IPS-NIHi11 (cell line): ENCODE data around the gene ISLR2.
"Not testable (repeated sequence)": the region's sequence is repeated elsewhere in the genome, so short reads cannot be mapped to it uniquely, and the experiment has no call there.

Experiments used
- DNase-seq: peaks from one replicate; pipeline ENCODE4 v3.0.0; 2012; ENCODE audit warnings: mixed read lengths, low spot score

ISLR2 gene, protein sequence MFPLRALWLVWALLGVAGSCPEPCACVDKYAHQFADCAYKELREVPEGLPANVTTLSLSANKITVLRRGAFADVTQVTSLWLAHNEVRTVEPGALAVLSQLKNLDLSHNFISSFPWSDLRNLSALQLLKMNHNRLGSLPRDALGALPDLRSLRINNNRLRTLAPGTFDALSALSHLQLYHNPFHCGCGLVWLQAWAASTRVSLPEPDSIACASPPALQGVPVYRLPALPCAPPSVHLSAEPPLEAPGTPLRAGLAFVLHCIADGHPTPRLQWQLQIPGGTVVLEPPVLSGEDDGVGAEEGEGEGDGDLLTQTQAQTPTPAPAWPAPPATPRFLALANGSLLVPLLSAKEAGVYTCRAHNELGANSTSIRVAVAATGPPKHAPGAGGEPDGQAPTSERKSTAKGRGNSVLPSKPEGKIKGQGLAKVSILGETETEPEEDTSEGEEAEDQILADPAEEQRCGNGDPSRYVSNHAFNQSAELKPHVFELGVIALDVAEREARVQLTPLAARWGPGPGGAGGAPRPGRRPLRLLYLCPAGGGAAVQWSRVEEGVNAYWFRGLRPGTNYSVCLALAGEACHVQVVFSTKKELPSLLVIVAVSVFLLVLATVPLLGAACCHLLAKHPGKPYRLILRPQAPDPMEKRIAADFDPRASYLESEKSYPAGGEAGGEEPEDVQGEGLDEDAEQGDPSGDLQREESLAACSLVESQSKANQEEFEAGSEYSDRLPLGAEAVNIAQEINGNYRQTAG

DNA sequence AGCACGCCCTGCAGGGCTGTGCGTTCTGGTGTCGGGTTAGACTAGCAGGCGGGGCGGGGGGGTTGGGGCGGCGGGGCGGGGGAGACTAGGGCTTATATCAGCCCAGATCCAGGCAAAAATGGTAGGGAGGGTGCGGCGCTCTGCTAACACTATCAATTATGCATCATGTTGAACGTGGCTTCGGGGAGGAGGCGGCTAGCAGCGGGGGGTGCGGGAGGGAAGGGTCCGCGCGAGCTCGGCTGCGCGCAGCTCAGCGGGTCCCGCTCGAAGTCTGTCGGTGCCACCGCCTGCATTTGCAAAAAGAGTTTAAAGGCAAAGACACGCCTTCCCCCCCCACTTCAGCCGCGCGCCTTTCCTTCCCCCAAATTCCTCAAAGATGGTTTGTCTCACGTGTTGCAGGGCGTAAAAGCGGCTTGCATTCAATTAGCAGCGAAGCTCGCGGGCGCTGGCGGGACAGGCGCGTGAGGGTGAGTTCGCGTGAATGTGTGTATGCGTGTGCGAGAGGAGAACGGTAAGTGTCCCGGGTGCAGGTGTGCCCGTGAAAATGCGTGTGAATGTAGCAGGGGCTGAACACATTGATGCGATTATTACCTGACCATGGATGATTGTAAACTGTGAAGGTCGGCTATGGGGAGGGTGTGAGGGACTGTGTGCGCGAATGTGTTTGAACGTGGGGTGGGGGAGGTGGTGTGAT, at the start of gene ISLR2:
Gene ISLR2, plus strand, starts transcription at position 432 of the 694 bp plus-strand sequence. CDS start 2,169 bp downstream, outside the sequence.
- no peak for DNase-seq

DNA sequence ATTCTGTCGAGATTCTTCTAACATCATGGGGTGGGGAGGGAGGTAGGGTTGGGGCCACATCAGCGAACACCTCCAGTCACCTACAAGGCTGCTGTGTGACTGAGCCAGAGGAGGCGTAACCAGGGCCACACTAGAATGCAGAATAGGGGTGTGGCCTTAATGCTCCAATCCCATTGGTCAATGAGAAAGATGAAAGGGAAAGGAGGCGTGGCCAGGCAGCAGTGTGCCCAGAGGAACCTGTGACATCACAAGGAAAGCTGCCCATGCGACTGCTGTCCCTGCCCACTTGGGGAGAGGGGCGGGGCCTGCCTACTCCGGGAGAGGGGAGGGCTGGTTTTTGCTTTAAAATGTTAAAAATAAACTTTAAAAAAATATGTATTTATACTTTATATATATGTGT, 47.9 kb upstream of the ISLR2 start, which contains the start of gene GOLGA6A:
Gene GOLGA6A, minus strand, starts transcription at position 101 of the 400 bp plus-strand sequence. Its CDS starts 41 bp downstream, at position 60.
- DNase-seq: not testable (repeated sequence)

DNA sequence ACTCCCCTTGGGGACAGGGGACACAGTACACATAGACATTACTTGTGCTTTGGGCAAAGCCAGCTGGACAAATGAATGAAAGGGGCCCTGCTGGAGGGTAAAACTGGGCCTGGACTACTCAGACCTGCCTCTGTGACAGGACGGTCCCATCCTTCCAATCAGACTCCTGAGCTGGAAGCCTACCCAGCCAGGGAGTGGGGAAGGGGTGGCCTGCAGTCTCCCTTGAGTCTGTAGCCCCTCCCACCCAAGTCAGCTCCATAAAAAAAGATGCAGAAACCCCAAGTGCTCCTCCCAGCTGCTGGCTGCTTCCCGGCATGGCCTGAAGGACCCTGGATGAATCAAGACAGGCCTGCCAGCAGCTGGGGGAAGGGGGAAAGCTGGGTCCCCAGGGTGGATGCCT, 35.8 kb upstream of the ISLR2 start:
- not testable (repeated sequence) for DNase-seq

DNA sequence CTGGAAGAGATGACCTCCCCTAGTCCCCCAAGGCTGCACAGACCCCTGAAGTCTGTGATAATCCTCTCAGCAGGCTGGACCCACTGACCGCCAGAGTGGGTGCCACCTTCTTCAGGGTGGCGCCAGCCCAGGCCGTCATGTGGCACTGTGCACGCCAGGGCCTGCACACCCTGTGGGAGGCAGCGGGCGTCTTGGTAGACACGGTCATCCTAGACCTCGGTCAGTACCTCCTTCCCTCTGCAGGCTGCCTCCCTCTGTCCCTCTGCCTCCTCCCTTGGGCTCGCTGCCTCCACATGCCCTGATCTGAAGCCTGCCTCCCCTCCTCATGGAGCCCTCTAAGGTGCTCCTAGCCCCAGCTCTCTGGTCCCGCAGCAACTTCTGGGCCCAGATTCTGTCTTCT, 34.8 kb upstream of the ISLR2 start:
- DNase-seq: not testable (repeated sequence)

DNA sequence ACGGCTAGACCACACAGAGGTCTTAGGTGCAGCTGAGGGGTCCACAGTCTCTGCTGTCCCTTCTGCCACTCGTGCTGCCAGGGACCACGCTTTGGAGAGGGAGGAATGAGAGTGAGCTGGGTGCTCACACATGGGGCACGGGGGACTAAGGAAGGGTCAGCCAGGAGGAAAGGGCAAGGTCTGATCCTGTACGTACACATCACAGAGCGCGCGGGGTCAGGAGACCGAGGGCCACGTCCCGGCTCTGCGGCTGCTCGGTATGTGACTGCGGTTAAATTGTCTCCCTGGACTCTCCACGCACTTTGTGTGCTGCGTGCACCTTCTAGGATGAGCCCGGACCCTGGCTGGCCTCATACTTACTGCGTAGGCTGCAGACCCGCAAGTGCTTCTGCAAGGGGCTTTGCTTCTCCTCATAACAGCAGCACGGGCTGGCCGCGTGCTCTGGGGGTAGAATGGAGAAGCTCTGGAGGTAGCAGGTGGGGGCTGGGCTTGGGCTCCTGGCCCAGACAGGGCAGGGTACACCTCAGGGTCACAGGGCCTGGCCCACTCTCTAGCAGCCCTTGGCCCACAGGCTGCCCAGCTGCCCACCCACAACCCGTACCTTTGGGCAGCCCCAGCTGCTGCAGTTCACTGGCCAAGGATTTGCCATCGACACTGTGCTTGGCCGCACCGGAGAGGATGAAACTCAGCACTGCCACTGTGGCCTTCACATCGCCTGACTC, 33.5 kb upstream of the ISLR2 start:
- DNase-seq: not testable (repeated sequence)

DNA sequence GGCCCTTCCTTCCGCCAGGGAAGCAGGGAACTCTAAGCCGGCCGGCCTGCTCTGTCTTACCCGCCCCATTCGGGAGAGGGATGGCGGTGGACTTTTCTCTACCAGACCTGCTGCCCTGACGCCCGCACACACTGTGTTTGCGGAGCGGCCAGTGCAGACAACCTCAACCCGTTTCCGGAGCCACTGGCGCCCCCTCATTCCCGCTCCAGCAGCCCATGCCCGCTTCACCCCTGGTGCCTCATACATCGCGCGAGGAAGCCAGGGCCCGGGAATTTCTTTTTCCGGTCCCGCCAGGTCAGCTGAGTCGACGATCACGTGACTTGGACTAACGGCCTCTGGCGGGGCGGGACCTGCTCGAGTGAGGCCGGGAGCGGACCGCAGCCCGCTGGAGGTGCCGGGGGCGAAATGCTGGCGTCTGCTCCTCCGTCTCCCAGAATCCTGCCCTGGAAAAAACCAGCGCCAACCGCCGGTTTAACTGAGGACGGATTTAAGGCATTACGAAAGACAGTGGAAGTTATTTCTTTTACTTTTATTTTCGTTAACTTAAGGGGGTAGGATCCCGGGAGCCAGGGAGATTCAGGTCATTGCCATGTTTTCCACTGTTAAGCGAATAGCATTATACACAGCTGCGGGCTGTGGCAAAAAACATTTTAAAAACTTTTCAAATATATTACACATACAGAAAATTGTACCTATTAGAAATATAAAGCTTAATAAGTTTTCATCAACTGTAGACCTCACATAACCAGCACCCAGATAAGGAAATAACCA, 30.2 kb upstream of the ISLR2 start:
- DNase-seq: peak; percentile 90

DNA sequence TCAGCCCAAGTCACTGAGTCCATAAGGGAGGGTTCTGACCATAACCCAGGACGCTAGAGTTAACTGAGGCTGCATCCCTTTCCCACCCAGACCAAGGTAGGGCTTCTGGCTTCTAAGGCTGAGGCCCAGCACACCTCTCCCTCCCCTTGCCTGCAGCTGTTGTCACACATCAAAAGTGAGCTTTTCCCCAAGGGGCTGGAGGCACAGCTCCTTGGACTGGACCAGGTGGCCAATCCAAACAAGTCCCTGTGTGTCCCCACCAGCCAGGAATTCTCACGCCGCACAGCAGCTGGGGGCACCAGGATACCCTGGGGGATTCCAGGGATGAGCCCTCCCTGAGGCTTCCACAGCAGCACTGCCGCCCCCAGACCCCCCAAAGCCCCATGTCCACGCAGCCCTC, 22.3 kb upstream of the ISLR2 start:
- no peak for DNase-seq

DNA sequence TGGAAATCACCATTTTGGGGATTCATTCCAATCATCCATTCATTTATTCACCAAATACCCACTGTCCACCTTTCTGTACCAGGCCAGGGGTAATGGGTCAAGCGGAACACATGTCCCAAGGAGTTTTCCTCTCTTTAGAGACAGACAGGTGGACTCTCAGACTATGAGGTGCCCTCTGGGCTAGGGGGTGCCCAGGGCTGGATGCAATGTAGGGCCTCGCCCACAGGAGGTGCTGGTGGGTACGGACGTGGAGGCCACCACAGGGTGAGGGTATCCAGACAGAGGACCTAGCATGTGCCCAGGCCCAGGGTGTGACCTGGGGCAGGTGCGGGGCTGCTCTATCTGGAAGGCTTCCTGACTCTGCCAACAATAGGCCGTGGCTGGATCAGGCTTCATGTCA, 21.8 kb upstream of the ISLR2 start:
- not testable (repeated sequence) for DNase-seq

DNA sequence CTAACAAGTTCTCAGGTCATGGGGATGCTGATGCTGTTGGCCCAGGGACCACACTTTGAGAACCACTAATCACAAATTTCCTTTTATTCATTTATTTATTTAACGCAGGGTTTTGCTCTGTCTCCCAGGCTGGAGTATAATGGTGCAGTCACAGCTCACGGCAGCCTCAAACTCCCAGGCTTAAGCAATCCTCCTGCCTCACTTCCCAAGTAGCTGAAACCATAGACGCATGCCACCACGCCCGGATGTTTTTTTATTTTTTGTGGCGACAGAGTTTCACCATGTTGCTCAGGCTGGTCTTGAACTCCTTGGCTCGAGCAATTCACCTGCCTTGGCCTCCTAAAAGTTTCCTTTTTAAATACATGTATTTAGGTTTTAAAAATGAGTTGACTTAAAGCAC, 20.7 kb upstream of the ISLR2 start:
- no peak for DNase-seq

DNA sequence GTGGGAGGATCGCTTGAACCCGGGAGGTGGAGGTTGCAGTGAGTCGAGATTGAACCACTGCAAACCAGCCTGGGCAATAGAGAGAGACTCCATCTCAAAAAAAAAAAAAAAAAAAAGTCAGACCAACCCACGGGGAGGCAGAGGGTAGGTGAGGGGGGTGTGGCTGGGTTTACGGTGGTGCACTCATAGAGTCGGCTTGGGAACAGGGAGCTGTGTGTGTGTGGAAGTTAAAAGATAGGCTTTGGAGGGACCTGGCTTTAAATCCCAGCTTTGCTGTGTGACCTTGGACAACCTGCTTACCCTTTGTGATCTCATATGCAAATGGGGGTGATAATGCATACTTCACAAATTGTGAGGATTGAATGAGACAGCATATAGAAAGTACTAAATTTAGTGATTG, 10.0 kb upstream of the ISLR2 start:
- no peak for DNase-seq

DNA sequence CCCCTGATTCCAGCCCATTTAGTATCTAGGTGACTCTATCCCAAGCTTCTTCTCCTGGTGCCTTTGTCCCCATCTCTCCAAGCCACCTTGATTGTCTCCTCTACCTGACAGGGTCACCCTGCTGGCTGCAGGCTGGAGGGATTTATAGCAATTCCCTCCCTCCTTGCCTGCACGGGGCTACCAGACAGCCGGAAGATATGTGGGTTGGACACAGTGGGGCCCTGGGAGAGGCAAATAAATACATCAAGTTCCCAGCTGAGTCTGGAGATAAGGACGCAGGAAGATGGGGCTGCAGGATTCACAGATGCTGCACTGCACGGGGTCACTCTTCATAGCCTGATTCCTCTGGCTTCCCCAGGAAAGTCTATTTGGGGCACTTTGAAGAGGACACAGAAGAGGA, 9.3 kb upstream of the ISLR2 start:
- DNase-seq: no peak

DNA sequence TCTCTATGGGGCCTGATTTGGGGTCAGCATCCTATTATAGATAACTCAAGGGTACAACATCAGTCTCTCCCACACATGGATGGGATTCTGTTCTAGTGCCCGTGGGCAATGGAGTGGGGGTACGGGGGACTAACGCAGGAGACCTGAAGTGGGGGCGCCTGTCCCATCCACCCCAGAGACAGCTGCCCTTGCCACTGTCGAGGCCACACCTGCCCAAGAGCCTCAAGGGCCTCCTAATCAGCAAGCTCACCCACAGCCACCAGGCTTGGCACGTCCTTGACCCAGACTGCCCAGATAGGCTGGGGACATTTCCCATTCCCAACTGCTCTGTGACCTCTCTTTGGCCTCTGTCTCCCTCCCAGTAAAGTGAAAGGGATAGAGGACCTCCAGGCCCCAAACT, 8.5 kb upstream of the ISLR2 start:
- no peak for DNase-seq

DNA sequence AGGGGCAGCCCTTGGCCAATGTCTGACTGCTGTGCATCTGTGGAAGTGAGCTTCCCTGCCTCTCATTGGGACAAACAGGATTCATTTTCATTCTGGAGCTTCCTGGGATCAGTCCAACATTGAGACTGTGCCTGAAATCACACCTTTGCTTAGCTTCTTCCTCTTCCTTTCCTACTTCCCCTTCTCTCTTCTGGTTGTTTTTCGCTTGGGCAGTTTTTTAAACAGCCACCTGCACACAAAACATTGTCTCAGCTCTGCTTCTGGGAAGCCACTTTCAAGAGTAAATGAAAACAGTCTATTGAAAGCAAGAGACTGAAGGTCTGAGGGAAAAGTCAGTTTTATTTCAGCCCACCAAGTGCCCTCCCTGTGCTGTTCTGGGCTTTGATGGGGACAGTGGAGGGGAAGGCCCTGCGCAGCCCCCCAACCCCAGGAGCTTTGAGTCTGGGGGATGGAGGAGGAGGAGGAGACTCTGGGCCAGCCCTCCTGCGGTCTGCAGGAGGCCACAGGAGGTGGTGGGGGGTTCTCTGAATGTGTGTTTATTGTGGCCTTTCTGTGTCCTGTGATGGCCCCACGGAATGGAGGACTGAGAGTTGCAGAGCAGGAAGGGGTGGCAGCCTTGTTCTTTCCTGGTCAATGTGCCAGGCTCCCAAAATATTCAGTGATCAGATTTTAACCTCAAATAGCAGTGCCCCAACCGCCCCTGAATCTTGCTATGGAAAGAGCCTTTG, 7.8 kb upstream of the ISLR2 start:
- no peak for DNase-seq

DNA sequence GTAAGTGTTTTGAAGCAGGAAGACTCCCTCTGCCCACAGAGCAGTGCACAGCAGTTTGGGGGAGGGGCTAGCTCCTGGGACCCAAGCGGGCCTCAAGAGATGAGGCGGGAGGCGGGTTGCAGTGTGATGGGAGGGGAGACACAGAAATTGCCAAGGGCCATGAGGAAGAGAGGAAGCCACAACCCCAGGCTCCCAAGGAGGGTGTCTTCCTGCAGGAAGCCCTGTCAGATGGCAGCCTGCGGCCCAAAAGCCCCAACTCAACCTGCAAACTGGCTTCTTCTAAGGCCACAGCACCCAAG, 7.3 kb upstream of the ISLR2 start:
- peak; percentile 66 for DNase-seq

DNA sequence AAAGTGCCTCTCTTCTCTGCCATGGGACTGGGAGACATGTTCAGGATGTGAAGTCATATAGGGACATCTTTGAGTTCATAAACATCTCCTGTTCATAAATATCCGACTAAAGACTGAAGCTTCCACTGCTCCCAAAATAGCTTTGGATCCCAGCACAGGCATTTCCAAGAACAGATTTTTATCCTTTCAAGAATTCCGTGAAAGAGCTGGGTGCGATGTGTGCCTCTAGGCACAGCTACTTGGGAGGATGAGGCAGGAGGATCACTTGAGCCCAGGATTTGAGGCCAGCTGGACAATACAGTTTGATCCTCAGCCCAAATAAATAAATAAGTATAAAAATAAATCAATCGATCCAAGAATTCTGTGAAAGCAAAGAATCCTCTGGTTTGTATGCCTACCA, 6.7 kb upstream of the ISLR2 start:
- DNase-seq: no peak

DNA sequence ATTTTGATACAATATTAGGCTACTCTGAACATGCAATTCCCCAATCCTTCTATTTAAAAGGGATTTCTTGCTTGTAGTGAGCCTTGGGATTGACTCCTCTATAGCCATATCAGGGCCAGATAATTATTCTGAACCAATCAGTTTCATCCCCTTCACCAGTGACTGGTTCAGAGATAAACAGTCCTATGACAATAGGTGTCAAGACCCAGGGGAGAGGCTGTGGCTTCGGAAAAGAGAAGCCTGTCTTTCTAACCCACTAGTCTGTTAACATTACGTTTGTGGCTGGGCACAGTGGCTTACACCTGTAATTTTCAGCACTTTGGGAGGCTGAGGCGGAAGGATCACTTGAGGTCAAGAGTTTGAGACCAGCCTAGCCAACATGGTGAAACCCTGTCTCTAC, 6.2 kb upstream of the ISLR2 start:
- no peak for DNase-seq

DNA sequence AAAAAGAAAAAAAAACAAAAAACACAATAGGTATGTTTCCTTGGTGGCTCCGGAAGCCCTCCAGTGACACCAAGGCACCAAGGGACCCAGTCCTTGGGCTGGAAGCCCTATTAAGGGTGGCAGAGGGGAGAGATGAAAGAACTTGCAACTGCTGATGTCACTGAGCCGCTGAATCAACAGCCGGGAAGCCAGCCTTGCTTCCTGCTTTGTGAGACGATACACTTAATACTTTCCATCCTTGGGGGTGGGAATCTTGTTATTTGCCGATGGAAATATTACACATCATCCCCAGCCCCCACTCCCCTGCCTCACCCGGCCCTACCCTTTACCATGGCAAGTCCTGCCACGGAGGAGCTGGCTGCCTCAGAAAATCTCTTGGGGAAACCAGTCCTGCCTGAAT, 5.6 kb upstream of the ISLR2 start:
- no peak for DNase-seq

DNA sequence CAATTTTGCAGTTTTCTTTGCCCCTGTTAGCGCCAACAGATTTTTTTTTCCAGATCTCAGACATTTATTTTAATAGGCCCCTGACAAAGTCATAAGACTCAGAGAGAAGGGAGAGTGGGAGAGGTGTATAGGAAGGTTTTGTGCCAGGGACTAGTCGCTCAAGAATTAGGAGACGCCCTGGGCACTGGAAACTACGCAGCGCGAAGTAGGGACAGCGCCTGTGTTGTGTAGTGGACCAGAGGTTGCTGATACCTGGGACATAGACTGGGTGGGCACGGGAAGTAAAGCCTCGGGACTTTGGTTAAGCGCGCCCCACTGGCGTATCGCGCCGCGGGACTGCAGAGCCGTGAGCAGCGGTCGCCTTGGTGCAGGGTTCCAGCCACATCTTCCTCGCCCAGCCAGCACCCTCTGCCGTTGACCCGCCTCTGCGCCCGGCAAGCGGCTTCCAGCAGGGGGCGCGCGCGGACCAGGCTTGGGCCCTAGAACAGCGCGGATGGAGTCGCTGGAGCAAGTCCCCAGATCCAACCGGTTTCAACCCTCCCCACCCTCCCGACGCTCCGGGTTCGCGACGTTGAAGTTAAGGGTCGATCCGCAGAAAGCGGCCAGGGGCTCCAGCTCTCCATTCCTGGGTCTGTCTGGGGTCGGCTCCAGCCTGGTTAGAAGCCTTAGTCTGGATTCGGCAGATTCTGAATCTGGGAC, 3.0 kb upstream of the ISLR2 start:
- DNase-seq: peak; percentile 87

DNA sequence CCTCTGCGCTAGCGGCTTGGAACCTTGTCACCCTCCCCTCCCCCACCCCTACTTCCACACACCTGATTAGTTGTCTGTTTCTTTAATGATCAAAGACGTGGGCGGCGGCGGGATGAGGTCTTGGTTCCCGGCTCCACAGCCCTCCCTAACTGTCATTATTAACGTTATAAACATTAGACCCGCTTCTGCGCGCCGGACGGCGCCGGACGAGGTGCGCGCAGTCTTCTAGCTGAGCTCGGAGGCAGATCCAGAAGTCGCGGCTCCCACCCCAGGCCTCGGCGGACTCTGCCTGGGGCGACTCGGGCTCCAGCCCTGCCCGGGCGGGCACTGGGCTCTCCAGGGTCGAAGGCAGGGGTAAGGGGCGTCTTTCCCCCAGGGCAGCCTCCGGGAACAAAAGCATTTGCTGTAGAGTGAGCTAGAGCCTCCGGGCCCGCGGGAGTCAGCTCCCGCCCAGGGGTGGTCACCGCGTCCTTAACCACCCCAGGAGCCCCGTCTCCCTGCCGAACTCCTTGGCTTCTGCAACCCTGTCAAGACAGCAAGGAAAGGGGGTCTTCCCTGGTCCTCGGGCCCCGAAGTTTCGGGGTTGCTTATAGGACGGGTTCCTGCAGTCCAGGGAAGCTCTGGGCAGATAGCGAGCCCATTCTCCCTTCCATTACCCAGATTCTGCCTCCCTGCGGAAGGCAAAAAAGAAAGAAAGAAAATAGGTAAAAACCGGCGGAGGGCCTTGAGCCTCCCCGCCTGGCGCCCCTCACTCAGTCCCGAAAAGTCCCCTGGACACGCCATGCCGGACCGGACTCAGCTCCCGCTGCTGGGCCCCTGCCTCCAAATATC, 2.2 kb upstream of the ISLR2 start:
- DNase-seq: no peak
